Measurements from ENCODE around the gene PIP4K2B. TPM values are rescaled to one million over a fixed set of nuclear protein-coding genes. Genes with fewer than 3 reads are reported as not detected.

The PIP4K2B gene
- total and polyA plus RNA-seq, 2 of the 8 experiments (the other 6 are each of a cell fraction or from before 2014, with no cell fraction given): 21.5 to 57.8 TPM

- CTCF ChIA-PET (ENCODE audit: partially characterized antibody): interaction anchor here (0.8 to 1.7 kb wide), 6 partner anchors 17 to 74 kb away, joined by 3 to 8 read pairs (median 4); no protein-coding TSS in a partner anchor
- Histone ChIP-seq H3K9ac (replicated peaks in 1 of 4; ENCODE audit: extremely low read depth in 1 of 4, low read depth in 3 of 4, low read length in 3 of 4) (peak overlapping the region in 1 of 4 experiments; percentile 7; a peak in 2 of 7 replicates), H4K8ac (ENCODE audit: extremely low read depth, insufficient read depth, low read length) (no peak overlapping the region)
- TF ChIP-seq POLR2A (IDR thresholded peaks at IDR 0.05; ENCODE audit: control extremely low read depth in 1 of 2, low read depth in 2 of 2, low read length in 2 of 2): no peak
- no peak for TF ChIP-seq SIX5 (IDR thresholded peaks at IDR 0.05; ENCODE audit: low read depth, low read length)
- TF ChIP-seq MAFK (IDR thresholded peaks at IDR 0.05; ENCODE audit: low read depth, low read length): no peak
- no peak for TF ChIP-seq NRF1 (IDR thresholded peaks at IDR 0.05; ENCODE audit: low read depth, low read length)
- no peak for TF ChIP-seq SRF (IDR thresholded peaks at IDR 0.05; ENCODE audit: low read depth, low read length)
- TF ChIP-seq SIN3A (conservative IDR thresholded peaks at IDR 0.05 in 1 of 2, IDR thresholded peaks at IDR 0.05 in 1 of 2; ENCODE audit: low read depth in 1 of 2, low read length in 2 of 2): 0 out of 4 replicates have a peak, but pooled peaks of 1 of the 2 experiments have one; percentile 16
- TF ChIP-seq ASH2L (IDR thresholded peaks at IDR 0.05; ENCODE audit: low read length): no peak
- TF ChIP-seq KDM5A (IDR thresholded peaks at IDR 0.05; ENCODE audit: low read length): no peak
- TF ChIP-seq HDAC2 (IDR thresholded peaks at IDR 0.05; ENCODE audit: borderline replicate concordance in 1 of 2, low read depth in 2 of 2, low read length in 2 of 2): no peak
- no peak for TF ChIP-seq SIRT6 (IDR thresholded peaks at IDR 0.05; ENCODE audit: low read length)
- no peak for TF ChIP-seq SAP30 (IDR thresholded peaks at IDR 0.05; ENCODE audit: insufficient read depth, insufficient replicate concordance, low read length)
- TF ChIP-seq POU5F1 (IDR thresholded peaks at IDR 0.05; ENCODE audit: low read depth, low read length): 0 out of 2 replicates have a peak, but pooled peaks have one; percentile 3
These were observed 48.1 kb downstream of the PIP4K2B start for GRCh38 chr17:38751144-38751807.

More at GRCh38 chr17:38751144-38751807, 48.1 kb downstream of the PIP4K2B start:
- FAIRE-seq (no peak), DNase-seq (ENCODE audit: low read depth in 1 of 2, low spot score in 2 of 2) (no peak)
- Histone ChIP-seq H3K4ac (replicated peaks; ENCODE audit: insufficient read length, low read depth, low read length) (no peak overlapping the region), H3K9me3 (ENCODE audit: insufficient read depth in 2 of 2, low read depth in 1 of 2, low read length in 1 of 2) (no peaks in the 10 kb centered on the region), H2BK20ac (ENCODE audit: low read length) (no peak overlapping the region), H4K91ac (replicated peaks; ENCODE audit: insufficient read length, low read length) (no peak overlapping the region), H3K23ac (ENCODE audit: insufficient read length) (no peak overlapping the region), H3K4me2 (ENCODE audit: insufficient read depth in 1 of 2, low read depth in 2 of 2, low read length in 2 of 2) (peak overlapping the region; percentile 89 to 91), H4K5ac (ENCODE audit: insufficient read length, low read depth, low read length) (no peak overlapping the region), H3K56ac (replicated peaks; ENCODE audit: insufficient read length, low read depth, low read length) (no peak overlapping the region), H2AK5ac (ENCODE audit: low read depth, low read length) (no peak overlapping the region), H3K14ac (ENCODE audit: insufficient read length) (no peak overlapping the region), H3K36me3 (ENCODE audit: control insufficient read depth in 2 of 4, insufficient read depth in 4 of 4, low read length in 3 of 4) (peaks cover 5 to 10% (median 9%) of the 10 kb centered on the region in 4 experiments; a peak in 7 of 8 replicates), H2BK15ac (ENCODE audit: low read length) (no peak overlapping the region), H2BK5ac (ENCODE audit: low read depth, low read length) (no peak overlapping the region), H3K23me2 (ENCODE audit: low read depth, low read length) (peaks cover 43% of the 10 kb centered on the region), H3K27ac (ENCODE audit: low read depth, low read length) (no peak overlapping the region), H3K4me1 (replicated peaks in 1 of 4; ENCODE audit: control insufficient read depth in 3 of 4, insufficient read depth in 4 of 4, low read length in 3 of 4) (peaks cover 2 to 12% (median 6%) of the 10 kb centered on the region in 4 experiments), H3K27me3 (replicated peaks in 1 of 4; ENCODE audit: control insufficient read depth in 3 of 4, extremely low read depth in 1 of 4, insufficient read depth in 3 of 4, low read length in 3 of 4) (peaks cover 0 to 11% (median 5%) of the 10 kb centered on the region in 4 experiments; a peak in 5 of 7 replicates), H3K79me1 (ENCODE audit: low read depth, low read length) (peaks cover 5% of the 10 kb centered on the region), H3K79me2 (ENCODE audit: control insufficient read depth in 1 of 2, insufficient read depth in 2 of 2, low read length in 2 of 2) (peaks cover 9 to 26% of the 10 kb centered on the region in 2 experiments), H4K20me1 (replicated peaks in 1 of 2; ENCODE audit: control insufficient read depth in 1 of 2, insufficient read depth in 2 of 2, low read length in 2 of 2) (peaks cover 4 to 12% of the 10 kb centered on the region in 2 experiments), H2BK120ac (replicated peaks; ENCODE audit: low read depth, low read length) (no peak overlapping the region), H3K4me3 (ENCODE audit: extremely low read depth in 1 of 4, insufficient read depth in 2 of 4, low read depth in 3 of 4, low read length in 4 of 4) (peak overlapping the region; percentile 66 to 87 (median 84)), H2BK12ac (ENCODE audit: low read depth, low read length) (no peak overlapping the region), H3K18ac (ENCODE audit: extremely low read depth, low read length) (no peak overlapping the region), H2AFZ (ENCODE audit: low read length) (no peak overlapping the region)
- POLR2A ChIA-PET (ENCODE audit: partially characterized antibody): interaction anchor here (0.7 to 3.6 kb wide), 14 partner anchors 10 to 449 kb away, joined by 3 to 22 read pairs (median 4); partner anchors contain the start of genes CWC25, LASP1, MLLT6 and RPL19
- WGBS, 2 experiments (ENCODE audit: extremely low coverage in 1 of 2, insufficient coverage in 1 of 2, insufficient read length in 1 of 2, insufficient replicate concordance in 2 of 2, low coverage in 1 of 2, low lambda C conversion rate in 2 of 2, missing lambda C conversion rate in 1 of 2): 9% methylated on average over 8 of the region's 10 CpGs; no CpG with 5 or more reads in 1 of the 2 experiments

Data from H1 (cell line).